HK-2 (cell line): Measurements from ENCODE around the gene NEU3.
A peak's percentile ranks its signal among the peaks of the same experiment; 100 is the strongest.
"Not testable (repeated sequence)": the region's sequence is repeated elsewhere in the genome, so short reads cannot be mapped to it uniquely, and the experiment has no call there.

Source experiments
- DNase-seq: peaks from one replicate; pipeline ENCODE4 v3.0.0-alpha.2; 2018; ENCODE audit not compliant: unreplicated experiment

The NEU3 gene

DNA sequence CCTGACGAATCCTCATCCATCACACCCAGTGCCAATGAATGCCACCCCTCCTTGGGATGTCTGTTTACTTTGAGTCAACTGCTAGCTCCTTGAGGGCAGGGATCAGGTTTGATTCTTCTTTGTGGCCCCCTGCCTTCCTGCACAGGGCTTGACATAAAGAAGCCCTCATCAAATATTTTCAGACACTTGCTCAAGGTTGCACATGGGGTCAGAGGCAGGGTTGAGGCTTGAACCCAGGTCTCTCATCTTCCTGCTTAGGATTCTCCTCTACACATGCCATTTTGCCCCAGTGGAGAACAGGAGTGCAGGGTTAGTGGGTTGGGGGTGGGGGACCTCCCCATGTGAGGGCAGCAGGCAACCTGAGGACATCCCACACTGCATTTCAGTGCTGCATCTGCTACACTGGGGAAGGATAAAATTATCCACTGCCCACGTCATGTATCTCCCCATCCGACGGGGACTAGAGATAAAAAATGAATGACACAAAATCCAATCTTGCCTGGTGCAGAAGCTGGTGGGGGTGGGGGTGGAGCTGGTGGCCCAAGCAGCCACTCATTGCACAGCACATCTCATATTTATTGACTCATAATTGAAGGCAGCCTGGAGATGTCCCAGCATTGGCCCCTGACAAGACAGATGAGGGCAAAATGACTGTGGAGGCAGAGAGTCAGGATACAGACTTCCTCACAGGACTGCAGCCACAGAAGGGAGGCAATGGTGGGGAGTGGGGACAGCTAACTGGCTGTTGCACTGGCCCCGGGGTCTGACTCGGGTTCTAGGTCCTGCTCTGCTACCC, 41.3 kb downstream of the NEU3 start:
- no peak for DNase-seq

DNA sequence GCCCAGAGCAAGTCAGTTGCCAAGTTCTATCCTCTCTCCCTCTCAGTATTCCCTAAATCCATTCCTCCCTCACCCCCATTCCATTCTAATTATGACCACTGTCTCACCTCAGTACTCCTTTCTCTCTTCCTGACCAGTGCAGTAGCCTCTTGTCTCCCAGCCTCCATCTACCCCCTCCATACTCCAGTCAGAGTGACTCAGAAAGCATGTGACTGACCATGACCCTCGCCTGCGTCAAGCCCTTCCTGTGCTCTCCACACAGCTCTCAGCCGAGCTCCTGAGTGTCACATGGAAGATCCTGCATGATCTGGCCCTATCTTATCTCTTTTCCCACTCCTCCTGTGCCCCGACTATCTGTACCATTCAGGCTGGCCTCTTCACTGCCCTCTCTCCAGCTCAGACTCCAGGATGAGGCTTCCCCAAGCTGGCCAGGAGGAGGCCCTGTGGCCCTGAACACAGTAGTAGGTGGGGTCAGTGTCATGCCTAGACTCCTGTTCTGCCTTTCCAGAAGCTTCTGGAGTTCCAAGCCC, 42.6 kb downstream of the NEU3 start:
- peak; percentile 70 for DNase-seq

DNA sequence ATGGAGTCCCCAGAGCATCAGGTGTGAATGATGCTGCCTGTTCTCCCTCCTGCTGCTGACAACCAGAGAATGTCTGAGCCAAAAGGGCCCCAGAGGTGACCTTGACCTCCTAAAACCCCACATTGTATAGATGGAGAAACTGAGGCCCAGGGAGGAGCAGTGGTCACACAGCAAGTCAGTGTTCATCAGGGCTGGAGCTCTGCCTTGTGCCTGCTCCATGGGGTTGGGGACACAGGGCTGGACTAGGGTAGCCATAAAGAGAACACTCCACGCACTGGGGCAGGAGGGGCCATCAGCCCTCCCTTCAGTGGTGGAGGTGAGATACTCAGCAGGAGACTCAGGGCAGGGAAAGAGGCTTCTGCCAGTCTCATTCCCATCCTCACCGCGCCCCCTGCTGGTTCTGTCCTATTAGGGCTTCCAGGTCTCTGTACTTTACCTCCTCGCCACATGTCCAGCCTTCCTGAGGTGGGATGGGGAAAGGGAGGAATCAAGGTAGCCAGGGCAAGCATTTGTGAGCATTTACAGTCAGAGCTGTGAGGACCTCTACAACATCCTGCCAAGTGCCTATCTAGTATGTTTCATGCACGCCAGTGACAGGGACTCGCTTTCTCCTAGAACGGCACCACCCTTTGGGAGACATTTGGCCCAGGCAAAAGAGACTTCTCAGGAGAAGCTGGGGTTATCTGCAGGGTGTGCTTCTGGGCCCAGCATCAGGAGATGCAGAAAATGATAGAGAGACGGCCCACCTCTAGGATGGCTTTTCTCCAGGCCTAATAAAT, 43.2 kb downstream of the NEU3 start:
- DNase-seq = peak; percentile 77

DNA sequence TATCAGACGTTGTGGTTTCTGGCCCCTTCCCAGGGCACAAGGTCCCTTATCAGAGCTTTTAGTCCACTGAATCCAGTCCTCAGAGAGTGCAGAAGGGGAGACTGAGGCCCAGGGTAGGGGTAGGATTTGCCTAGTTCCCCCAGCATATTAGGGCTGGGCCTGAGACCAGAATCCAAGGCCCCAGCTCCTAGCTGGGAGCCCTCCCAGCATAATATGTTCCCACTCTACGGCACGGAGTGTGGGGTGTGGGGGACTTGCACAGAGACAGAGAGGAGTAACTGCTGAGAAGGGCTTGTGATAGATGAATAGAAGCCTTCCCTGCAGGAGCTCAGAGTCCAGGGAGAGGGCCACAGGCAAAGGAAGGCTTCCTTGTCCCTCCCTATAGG, 43.8 kb downstream of the NEU3 start:
- no peak for DNase-seq

DNA sequence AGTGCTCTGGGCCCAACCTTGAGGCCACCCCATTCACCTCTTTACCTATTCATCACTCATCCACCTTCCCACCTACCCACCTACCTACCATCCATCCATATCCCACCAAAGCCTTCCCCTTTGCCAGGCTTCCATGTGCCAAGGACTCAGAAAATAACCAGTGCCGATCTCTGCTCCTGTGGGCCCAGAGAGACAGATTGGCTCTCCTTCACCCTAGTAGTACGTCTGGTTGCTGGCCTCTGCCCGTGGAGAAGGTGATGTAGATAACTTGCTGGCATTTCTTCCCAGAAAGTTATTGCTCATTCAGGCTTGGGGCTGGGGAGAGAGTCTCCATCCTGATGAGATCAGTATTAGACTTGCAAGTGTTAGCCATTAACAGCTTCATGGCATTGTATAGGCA, 45.2 kb downstream of the NEU3 start:
- no peak for DNase-seq

DNA sequence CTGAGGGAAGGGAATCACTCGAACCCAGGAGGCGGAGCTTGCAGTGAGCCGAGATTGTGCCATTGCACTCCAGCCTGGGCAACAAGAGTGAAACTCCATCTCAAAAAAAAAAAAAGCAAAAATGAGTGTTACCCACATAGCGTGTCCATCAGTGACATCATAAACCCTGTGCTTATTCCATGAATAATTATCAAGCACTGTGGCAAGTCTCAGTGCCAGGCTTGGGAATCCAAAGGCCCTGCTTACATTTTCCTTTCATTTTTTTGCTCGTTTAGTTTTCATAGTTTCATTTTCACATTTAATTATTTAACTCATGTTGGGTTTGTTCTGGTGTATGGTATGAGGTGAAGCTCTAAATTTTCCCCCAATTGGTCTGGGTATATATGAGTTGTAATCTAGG, 46.5 kb downstream of the NEU3 start:
- no peak for DNase-seq

DNA sequence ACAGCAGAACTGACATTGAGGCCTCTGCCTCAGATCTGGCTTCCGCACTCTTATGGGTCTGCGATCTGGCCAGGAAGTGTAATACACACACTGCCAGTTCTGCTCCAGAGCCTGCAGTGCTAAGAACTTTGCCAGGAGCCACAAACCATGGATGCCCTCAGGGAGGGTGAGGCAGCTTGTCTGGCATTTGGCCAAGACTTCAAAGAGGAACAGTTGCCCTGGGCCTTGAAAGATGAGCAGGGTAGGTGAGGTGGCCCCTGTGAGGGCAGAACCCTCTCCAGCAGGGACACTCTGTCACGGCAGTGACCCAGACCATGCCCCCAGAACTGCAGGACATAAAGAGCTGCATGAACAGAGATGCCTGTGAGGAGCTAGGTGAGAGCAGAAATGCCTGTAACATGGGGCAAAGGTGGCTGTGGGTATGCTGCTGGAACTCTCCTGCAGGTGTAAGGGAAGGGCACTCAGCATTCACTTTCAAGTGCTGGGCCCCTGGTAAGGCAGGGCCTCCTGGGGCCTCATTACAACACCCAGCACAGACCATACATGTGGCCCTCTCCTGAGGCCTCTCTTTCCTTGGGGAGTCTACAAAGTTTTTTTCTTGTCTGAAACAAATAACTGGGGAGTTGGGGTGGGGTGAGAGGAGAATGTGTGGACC, 47.3 kb downstream of the NEU3 start:
- peak; percentile 31 for DNase-seq

DNA sequence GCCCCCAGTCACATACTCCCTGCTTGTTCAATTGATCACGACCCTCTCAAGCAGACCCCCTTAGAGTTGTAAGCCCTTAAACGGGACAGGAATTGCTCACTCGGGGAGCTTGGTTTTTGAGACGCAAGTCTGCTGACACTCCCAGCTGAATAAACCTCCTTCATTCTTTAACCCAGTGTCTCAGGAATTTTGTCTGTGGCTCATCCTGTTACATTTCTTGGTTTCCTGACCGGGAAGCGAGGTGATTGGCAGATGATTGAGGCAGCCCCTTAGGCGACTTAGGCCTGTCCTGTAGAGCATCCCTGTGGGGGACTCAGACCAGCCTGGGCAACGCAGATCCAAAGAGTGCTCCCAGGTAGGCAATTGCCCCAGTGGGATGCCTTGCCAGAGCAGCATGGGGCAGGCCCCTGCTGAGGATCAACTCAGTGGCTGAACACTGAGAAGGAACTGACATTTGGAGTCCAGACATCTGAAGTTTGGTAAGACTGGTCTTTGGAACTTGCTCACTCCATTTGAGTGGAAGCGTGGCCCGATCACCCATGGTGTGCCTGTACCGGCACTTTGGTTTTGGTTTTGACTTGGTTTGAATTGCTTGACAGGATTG, 51.5 kb downstream of the NEU3 start:
- DNase-seq = no peak

DNA sequence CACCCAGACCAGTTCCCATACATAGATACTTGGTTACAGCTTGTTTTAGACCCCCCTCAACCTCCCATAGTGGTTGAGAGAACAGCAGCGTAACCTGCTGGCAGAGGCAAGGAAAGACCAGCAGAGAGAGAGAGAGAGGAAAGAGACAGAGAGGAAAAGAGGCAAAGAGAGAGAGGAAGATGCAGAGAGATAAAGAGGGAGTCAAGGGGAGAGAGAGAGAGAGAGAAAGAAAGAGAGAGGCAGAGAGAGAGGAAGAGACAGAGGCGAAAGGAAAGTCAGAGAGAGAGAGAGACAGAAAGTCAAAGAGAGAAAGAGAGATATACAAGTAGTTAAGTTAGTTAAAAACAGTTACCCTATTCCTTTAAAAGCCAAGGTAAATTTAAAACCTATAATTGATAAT, 52.5 kb downstream of the NEU3 start:
- no peak for DNase-seq

DNA sequence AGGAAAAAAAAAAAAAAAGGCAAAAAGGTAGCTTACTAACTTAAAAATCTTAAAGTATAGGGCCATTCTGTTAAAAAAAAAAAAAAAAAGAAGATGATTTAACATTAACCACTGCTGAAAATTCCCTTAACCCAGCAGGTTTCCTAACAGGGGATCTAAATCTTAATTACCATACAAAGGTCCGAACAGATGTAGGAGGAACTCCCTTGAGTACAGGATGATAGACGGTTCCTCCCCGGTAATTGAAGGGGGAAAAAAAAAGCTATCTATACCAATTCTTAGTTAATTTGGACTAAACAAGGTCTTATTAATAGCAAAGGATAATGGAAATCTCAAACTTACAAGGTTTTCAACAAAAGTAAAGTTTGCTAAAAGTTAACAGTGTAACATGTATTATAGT, 53.1 kb downstream of the NEU3 start:
- not testable (repeated sequence) for DNase-seq

DNA sequence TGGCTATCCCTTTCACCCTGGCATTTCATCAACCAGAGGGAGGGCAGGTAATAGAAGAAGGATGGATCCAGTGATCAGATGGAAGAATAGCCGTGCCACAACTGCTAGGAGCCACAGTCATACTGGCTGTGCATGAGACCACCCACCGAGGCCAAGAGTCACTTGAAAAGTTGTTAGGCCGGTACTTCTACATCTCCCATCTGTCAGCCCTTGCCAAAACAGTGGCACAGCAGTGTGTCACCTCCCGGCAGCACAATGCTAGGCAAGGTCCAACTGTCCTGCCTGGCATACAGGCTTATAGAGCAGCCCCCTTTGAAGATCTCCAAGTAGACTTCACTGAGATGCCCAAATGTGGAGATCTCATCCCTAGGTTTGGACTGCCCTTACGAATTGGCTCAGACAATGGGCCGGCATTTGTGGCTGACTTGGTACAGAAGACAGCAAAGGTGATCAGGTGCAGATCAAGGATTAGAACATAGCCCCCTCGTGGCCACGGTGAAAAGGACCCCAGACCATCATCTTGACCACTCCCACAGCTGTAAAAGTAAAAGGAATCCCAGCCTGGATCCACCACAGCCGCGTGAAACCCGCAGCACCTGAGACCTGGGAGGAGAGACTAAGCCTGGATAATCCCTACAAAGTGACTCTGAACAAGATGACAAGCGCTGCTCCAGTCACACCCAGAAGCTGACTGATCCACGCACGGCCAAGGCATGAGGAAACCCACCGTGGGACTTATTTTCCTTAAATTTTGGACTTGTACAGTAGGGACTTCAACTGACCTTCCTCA, 55.8 kb downstream of the NEU3 start:
- DNase-seq = not testable (repeated sequence)

DNA sequence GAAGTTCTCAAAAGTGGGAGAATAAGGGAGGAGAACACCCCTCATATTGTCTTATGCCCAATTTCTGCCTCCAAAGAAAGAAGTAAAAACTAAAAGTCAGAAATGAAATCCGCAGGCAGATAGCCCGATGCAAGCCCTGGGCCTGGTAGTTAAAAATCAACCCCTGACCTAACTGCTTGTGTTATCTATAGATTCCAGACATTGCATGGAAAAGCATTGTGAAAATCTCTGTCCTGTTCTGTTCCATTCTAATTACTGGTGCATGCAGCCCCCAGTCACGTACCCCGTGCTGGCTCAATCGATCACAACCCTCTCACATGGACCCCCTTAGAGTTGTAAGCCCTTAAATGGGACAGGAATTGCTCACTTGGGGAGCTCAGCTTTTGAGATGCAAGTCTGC, 57.9 kb downstream of the NEU3 start:
- DNase-seq = not testable (repeated sequence)

DNA sequence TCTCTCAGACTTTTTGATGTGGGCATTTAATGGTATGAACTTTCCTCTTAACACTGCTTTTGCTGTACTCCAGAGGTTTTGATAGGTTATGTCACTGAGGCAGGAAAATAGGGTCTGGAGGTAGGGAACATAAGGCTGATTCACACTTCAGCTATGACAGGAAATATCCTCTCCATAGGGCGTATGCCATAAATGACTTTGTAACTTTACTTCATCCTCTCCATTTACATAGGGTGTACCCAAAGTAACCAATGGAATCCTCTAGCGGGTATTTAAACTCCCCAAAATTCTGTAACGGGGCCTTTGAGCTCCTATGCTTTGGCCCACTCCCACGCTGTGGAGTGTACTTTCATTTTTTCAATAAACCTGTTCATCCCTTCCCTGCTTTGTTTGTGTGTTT, 58.5 kb downstream of the NEU3 start:
- no peak for DNase-seq

DNA sequence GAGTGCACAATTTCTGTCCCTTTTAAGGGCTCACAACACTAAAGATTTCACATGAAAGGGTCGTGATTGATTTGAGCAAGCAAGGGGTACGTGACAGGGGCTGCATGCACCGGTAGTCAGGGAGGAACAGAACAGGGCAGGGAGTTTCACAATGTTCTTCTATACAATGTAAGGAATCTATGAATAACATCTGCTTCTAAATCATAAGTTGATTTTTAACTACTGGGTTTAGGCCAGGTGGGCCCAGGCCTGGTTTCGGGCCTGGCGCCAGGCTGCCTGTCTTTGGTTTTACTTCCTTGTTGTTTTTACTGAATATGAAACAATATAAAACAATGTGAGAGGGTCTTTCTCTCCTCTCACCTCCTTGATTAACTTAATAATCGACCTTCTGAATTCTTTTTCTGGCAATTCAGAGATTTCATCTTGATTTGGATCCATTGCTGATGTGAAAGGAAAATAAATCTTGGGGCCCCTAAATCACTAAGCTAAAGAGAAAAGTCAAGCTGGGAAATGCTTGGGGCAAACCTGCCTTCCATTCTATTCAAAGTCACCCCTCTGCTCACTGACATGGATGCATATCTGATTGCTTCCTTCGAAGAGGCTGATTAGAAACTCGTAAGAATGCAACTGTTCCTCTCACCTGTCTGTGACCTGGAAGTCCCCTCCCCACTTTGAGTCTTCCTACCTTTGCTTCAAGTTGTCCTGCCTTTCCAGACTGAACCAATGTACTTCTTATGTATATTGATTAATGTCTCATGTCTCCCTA, 61.0 kb downstream of the NEU3 start:
- DNase-seq = not testable (repeated sequence)

DNA sequence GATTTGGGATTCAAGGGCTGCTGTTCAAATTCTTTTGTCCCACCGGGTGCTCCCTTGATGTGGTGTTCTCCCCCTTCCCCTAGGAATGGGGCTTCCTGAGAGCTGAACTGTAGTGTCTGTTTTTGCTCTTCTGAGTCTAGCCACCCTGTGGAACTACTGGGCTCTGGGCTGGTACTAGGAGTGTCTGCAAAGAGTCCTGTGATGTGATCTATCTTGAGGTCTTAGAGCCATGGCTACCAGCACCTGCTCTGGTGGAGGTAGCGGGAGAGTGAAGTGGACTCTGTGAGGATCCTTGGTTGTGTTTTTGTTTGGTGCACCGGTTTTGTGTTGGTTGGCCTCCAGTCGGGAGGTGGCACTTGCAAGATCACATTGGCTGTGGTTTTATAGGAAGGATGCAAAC, 61.8 kb downstream of the NEU3 start:
- no peak for DNase-seq

DNA sequence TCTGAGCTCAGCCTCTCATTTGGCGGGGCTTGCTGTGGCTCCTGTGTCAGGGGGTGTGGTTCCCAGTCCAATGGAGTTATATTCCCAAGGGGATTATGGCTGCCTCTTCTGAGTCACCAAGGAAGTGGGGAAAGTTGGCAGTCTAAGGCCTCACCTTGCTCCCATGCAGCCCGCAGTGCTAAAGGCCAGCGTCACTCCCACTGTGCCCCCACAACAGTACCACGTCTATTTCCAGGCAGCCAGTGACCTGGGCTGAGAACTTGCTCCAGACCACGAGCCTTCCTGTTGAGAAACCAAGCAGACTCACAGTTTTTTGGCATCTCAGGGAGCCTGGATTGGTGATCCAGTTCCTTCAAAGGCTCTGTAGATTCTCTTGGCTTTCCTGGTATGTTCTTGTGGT, 62.3 kb downstream of the NEU3 start:
- no peak for DNase-seq

DNA sequence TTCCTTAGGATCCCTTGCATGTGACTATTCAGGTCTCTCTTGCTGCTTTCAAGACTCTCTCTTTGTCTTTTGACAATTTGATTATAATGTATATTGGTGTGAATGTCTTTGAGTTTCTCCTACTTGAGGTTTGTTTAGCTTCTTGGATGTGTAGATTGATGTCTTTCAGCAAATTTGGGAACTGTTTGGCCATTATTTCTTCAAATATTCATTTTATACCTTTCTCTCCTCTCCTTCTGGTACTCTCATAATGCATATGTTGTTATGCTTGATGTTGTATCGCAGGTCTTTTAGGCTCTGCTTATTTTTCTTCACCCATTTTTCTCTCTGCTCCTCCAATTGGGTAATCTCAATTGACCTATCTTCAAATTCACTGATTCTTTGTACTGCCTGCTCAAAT, 63.7 kb downstream of the NEU3 start:
- no peak for DNase-seq

DNA sequence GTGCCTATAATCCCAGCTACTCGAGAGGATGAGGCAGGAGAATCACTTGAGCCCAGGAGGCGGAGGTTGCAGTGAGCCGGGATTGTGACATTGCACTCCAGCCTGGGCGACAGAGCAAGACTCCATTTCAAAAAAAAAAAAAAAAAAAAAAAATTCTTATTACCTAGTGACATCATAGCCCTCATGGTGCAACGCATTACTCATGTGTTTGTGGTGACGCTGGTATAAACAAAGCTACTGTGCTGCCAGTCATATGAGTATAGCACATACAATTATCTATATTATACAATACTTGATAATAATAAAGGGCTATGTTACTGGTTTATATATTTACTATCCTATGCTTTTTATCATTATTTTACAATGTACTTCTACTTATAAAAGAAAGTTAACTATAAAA, 66.8 kb downstream of the NEU3 start:
- DNase-seq = no peak

DNA sequence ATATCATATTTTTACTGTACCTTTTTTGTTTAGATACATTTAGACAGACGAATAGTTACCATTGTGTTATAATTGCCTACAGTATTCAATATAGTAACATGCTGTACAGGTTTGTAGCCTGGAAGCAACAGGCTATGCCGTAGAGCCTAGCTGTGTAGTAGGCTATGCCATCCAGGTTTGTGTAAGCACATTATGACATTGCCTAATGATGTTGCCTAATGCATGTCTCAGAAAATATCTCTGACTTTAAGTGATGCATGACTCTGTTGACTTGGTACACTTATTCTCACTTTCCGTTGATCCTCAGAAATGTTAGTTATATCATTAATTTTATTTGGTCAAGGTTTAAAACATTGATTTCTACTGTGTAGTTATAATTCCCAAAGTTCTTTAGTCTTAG, 68.1 kb downstream of the NEU3 start:
- DNase-seq = no peak

DNA sequence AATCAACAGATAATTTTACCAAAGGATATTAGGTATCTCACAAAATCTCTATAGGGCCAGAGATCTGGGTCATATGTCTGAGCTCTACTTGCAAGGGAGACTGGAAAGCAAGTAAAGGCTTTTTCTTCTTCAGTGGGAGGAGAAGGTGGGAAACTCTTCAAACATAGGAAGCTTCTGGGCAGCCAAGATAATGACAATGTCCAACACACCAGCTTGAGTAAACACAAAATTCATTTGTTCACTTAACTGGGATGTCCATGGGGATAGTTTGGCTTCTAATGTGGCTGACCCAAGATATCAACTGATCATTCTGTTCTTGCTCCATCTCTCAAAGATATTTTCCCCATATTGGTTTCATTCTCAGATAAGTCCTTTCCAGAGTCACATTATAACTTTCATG, 70.6 kb downstream of the NEU3 start:
- DNase-seq = no peak
